Naive thymus-derived CD4-positive, alpha-beta T cell (primary cell): ENCODE measurements around the gene DDX18. TPM values are rescaled to one million over a fixed set of nuclear protein-coding genes. Genes with fewer than 3 reads are reported as not detected.

ENCODE experiments used
- ATAC-seq: fragments of 150-1000 bp; cut with Tn5 transposase; 2 replicates; pipeline ENCODE4 v1.10.0; 2021; ENCODE audit warnings: mild to moderate bottlenecking, moderate library complexity
- CTCF ChIA-PET: fragments of 350-600 bp; sonication (Branson Sonifier 250); formaldehyde crosslinking; loops from one replicate; lab custom pipeline; 2021; ENCODE audit warnings: antibody characterized with exemption; lab: Charles Lee
- POLR2A ChIA-PET: fragments of 350-600 bp; sonication (Branson Sonifier 250); formaldehyde crosslinking; loops from one replicate; lab custom pipeline; 2021; ENCODE audit warnings: antibody characterized with exemption, inconsistent platforms; lab: Charles Lee
- DNase-seq, 9 donors: peaks; one replicate each; pipeline versions ENCODE4 v3.0.0 to v3.0.0-alpha.2; 2020 to 2022; ENCODE audit warnings: mixed read lengths in 1 of 9
- H3K27ac ChIP-seq: one replicate; pipeline ENCODE4 v1.7.0; 2013; ENCODE audit warnings: mild to moderate bottlenecking, low read depth, low read length, moderate library complexity
- H3K27me3 ChIP-seq, 2 donors: one replicate each; pipeline ENCODE4 v1.7.0; 2013; ENCODE audit warnings: low read length in 2 of 2, mild to moderate bottlenecking in 2 of 2, moderate library complexity in 2 of 2; ENCODE audit not compliant: control insufficient read depth in 2 of 2, insufficient read depth in 2 of 2
- H3K36me3 ChIP-seq, 3 experiments: 1 replicate in 2 of 3; 2 replicates in 1 of 3; pipeline ENCODE4 v1.7.0; 2013; ENCODE audit warnings: low read length in 3 of 3, mild to moderate bottlenecking in 3 of 3, moderate library complexity in 1 of 3; ENCODE audit not compliant: insufficient read depth in 3 of 3, control insufficient read depth in 2 of 3
- H3K4me1 ChIP-seq, 2 donors: one replicate each; pipeline ENCODE4 v1.7.0; 2013; ENCODE audit warnings: low read length in 2 of 2, mild to moderate bottlenecking in 2 of 2, moderate library complexity in 1 of 2; ENCODE audit not compliant: control insufficient read depth in 2 of 2, insufficient read depth in 2 of 2
- H3K4me3 ChIP-seq: 2 replicates; pipeline ENCODE4 v1.7.0; 2013; ENCODE audit warnings: mild to moderate bottlenecking, low read length
- H3K9me3 ChIP-seq, 3 experiments: 1 replicate in 2 of 3; 2 replicates in 1 of 3; pipeline ENCODE4 v1.7.0; 2013; ENCODE audit warnings: low read length in 3 of 3; ENCODE audit not compliant: control insufficient read depth in 2 of 3
- H3K27ac Mint-ChIP-seq, 9 donors: one replicate each; pipeline ENCODE4 v1.8.0; 2020 to 2022; ENCODE audit warnings: mixed read lengths in 9 of 9, mild to moderate bottlenecking in 8 of 9, moderate library complexity in 5 of 9, inconsistent platforms in 2 of 9
- H3K27me3 Mint-ChIP-seq, 5 donors: one replicate each; pipeline ENCODE4 v1.8.0; 2021 to 2022; ENCODE audit warnings: mixed read lengths in 5 of 5, mild to moderate bottlenecking in 1 of 5
- H3K36me3 Mint-ChIP-seq, 5 donors: one replicate each; pipeline ENCODE4 v1.8.0; 2020 to 2022; ENCODE audit warnings: mixed read lengths in 5 of 5, mild to moderate bottlenecking in 3 of 5, inconsistent platforms in 1 of 5
- H3K4me1 Mint-ChIP-seq, 7 donors: one replicate each; pipeline ENCODE4 v1.8.0; 2020 to 2022; ENCODE audit warnings: mixed read lengths in 7 of 7, mild to moderate bottlenecking in 3 of 7, inconsistent platforms in 1 of 7
- H3K4me3 Mint-ChIP-seq, 10 donors: one replicate each; pipeline ENCODE4 v1.8.0; 2020 to 2022; ENCODE audit warnings: mild to moderate bottlenecking in 10 of 10, mixed read lengths in 10 of 10, moderate library complexity in 6 of 10, inconsistent platforms in 2 of 10
- H3K9me3 Mint-ChIP-seq, 11 donors: one replicate each; pipeline ENCODE4 v1.8.0; 2020 to 2022; ENCODE audit warnings: mixed read lengths in 11 of 11, mild to moderate bottlenecking in 4 of 11, inconsistent platforms in 1 of 11, moderate library complexity in 1 of 11
- intact Hi-C, 2 donors: fragments of 100-400 bp; cut with micrococcal nuclease; formaldehyde crosslinking; loops; one replicate each; pipeline ENCODE4 v1.15.1; 2023
- polyA plus RNA-seq, 2 donors: library from polyadenylated mRNA; unstranded; fragments of 300-500 nt; fragmentation: Illumina TruSeq; gene quantifications; one replicate each; pipeline ENCODE4 v1.2.3, GENCODE V29; 2021
- total RNA-seq, 6 experiments: library from RNA in 5 of 6; stranded (reverse) in 5 of 6; gene quantifications; 1 replicate in 5 of 6; 2 replicates in 1 of 6; pipeline ENCODE4 v1.2.3 and lab custom pipeline; 2021 to 2026

The DDX18 gene
- total and polyA plus RNA-seq, 7 experiments from 2014 or later = 43.9 to 133 (median 106) TPM

DNA sequence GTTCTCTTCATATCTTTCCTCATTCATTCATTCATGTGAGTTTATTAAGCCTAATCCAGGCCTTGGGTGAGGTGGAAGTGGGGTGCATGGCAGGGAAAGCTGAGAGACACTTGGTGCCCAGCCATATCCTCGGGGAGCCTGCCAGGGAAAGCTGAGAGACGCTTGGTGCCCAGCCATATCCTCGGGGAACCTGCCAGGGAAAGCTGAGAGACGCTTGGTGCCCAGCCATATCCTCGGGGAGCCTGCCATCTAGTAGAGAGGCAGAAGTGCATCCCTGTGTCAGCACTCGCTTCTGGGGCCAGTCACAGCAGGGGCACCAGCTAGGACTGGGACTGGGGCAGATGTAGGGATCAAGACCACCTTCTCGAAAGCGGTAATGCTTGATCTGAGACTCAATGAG, 39.4 kb downstream of the DDX18 start:
- H3K9me3 Mint-ChIP-seq = peaks cover 0 to 7% (median 0%) of the 10 kb centered on the region in 11 donors
- no peak overlapping the region for H3K4me3 Mint-ChIP-seq
- Histone ChIP-seq H3K27me3 (peaks cover 0 to 3% of the 10 kb centered on the region in 2 donors), H3K4me1 (no peaks in the 10 kb centered on the region), H3K9me3 (no peaks in the 10 kb centered on the region), H3K4me3 (no peak overlapping the region), H3K27ac (no peak overlapping the region), H3K36me3 (no peaks in the 10 kb centered on the region)
- ATAC-seq (no peak), DNase-seq (no peak)
- peaks cover 0 to 2% (median 0%) of the 10 kb centered on the region in 7 donors for H3K4me1 Mint-ChIP-seq
- H3K27me3 Mint-ChIP-seq = peaks cover 33 to 75% (median 56%) of the 10 kb centered on the region in 5 donors
- POLR2A ChIA-PET = no interaction called here
- H3K27ac Mint-ChIP-seq = no peak overlapping the region
- no peaks in the 10 kb centered on the region for H3K36me3 Mint-ChIP-seq
- CTCF ChIA-PET = interaction anchor here (1.0 kb wide), 1 partner anchor 83 kb away, joined by 3 read pairs; no protein-coding TSS in a partner anchor
- intact Hi-C loops = no loop called here

GRCh38 chr2:117854610-117855009, 40.1 kb downstream of the DDX18 start:
- Histone ChIP-seq H3K27me3 (peaks cover 0 to 3% of the 10 kb centered on the region in 2 donors), H3K4me1 (no peaks in the 10 kb centered on the region), H3K9me3 (no peaks in the 10 kb centered on the region), H3K4me3 (no peak overlapping the region), H3K36me3 (no peaks in the 10 kb centered on the region), H3K27ac (no peak overlapping the region)
- Mint-ChIP-seq H3K27ac (no peak overlapping the region), H3K4me3 (no peak overlapping the region), H3K9me3 (peaks cover 0 to 7% (median 0%) of the 10 kb centered on the region in 11 donors), H3K27me3 (peaks cover 29 to 71% (median 53%) of the 10 kb centered on the region in 5 donors), H3K36me3 (no peaks in the 10 kb centered on the region), H3K4me1 (peaks cover 0 to 2% (median 0%) of the 10 kb centered on the region in 7 donors)
- ATAC-seq = no peak
- POLR2A ChIA-PET = no interaction called here
- no peak for DNase-seq
- intact Hi-C loops = no loop called here
- CTCF ChIA-PET = no interaction called here

DNA sequence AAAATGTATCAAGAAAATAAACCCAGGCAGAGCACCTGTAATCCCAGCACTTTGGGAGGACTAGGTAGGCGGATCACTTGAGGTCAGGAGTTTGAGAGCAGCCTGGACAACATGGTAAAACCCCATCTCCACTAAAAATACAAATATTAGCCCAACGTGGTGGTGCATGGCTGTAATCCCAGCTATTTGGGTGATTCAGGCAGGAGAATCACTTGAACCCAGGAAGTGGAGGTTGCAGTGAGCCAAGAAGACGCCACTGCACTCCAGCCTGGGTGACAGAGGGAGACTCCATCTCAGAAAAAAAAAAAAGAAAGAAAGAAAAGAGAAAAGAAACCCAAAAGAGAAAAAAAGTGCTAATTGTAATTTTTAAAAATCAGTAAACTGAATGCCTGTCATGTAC, 41.4 kb downstream of the DDX18 start:
- ATAC-seq (no peak), DNase-seq (no peak)
- Histone ChIP-seq H3K4me3 (no peak overlapping the region), H3K4me1 (no peaks in the 10 kb centered on the region), H3K27ac (no peak overlapping the region), H3K9me3 (no peaks in the 10 kb centered on the region), H3K36me3 (no peaks in the 10 kb centered on the region), H3K27me3 (peaks cover 0 to 3% of the 10 kb centered on the region in 2 donors)
- Mint-ChIP-seq H3K27ac (no peak overlapping the region), H3K4me3 (no peak overlapping the region), H3K27me3 (peaks cover 17 to 64% (median 47%) of the 10 kb centered on the region in 5 donors), H3K4me1 (no peaks in the 10 kb centered on the region), H3K9me3 (peaks cover 0 to 11% (median 0%) of the 10 kb centered on the region in 11 donors), H3K36me3 (peaks cover 0 to 4% (median 0%) of the 10 kb centered on the region in 5 donors)
- intact Hi-C loops = no loop called here
- POLR2A ChIA-PET = no interaction called here
- CTCF ChIA-PET = no interaction called here

DNA sequence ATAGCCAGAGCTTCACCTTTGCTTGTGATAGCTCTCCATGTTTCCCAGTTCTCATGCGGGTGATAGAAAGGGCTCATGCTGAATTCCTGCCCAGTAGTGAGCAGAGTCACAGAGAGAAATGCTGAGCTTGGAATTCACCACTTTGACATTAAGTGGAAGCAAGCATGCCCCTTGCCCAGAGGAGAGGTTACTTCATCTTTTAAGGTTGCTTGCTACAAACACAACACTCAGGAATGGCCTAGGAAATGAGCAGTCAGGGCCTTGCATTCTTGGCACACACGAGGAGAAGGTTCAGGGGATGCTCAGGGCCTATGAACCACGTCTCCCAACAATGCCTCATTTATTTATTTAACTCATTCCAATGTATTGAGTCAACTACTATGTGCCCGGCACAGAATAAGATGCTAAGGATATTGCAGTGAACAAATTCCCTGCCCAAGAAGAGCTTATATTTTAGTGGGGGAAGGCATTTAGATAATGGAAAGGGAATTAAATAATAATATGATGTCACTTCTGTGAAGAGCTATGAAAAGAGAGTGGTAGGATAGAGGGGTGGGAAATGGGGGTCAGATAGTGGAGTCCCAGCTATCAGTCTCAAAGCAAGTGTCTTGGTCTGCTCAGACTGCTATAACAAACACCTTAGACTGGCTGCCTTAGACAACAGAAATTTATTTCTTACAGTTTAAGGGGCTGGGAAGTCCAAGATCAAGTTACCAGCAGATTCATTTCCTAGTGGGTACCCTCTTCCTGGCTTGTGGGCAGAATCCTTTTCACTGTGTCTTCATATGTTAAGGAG, 42.1 kb downstream of the DDX18 start:
- POLR2A ChIA-PET = no interaction called here
- CTCF ChIA-PET = no interaction called here
- Mint-ChIP-seq H3K4me1 (no peaks in the 10 kb centered on the region), H3K9me3 (peaks cover 0 to 18% (median 2%) of the 10 kb centered on the region in 11 donors), H3K4me3 (no peak overlapping the region), H3K36me3 (peaks cover 0 to 8% (median 0%) of the 10 kb centered on the region in 5 donors), H3K27ac (no peak overlapping the region), H3K27me3 (peaks cover 19 to 65% (median 45%) of the 10 kb centered on the region in 5 donors)
- no peaks in the 10 kb centered on the region for H3K9me3 ChIP-seq
- H3K4me3 ChIP-seq = no peak overlapping the region
- ATAC-seq = no peak
- no peak for DNase-seq
- intact Hi-C loops = no loop called here
- H3K36me3 ChIP-seq = no peaks in the 10 kb centered on the region
- H3K27ac ChIP-seq = no peak overlapping the region
- H3K4me1 ChIP-seq = no peaks in the 10 kb centered on the region
- H3K27me3 ChIP-seq = peaks cover 0 to 3% of the 10 kb centered on the region in 2 donors

- Mint-ChIP-seq H3K4me3 (no peak overlapping the region), H3K36me3 (peaks cover 0 to 8% (median 0%) of the 10 kb centered on the region in 5 donors), H3K27ac (no peak overlapping the region), H3K4me1 (no peaks in the 10 kb centered on the region), H3K9me3 (peaks cover 0 to 27% (median 7%) of the 10 kb centered on the region in 11 donors), H3K27me3 (peaks cover 12 to 55% (median 31%) of the 10 kb centered on the region in 5 donors)
- Histone ChIP-seq H3K4me1 (no peaks in the 10 kb centered on the region), H3K9me3 (no peaks in the 10 kb centered on the region), H3K27me3 (peaks cover 0 to 3% of the 10 kb centered on the region in 2 donors), H3K36me3 (no peaks in the 10 kb centered on the region), H3K4me3 (no peak overlapping the region), H3K27ac (no peak overlapping the region)
- CTCF ChIA-PET = no interaction called here
- intact Hi-C loops = no loop called here
- ATAC-seq = no peak
- POLR2A ChIA-PET = no interaction called here
- no peak for DNase-seq
Measured at GRCh38 chr2:117858336-117858735, 43.8 kb downstream of the DDX18 start.

DNA sequence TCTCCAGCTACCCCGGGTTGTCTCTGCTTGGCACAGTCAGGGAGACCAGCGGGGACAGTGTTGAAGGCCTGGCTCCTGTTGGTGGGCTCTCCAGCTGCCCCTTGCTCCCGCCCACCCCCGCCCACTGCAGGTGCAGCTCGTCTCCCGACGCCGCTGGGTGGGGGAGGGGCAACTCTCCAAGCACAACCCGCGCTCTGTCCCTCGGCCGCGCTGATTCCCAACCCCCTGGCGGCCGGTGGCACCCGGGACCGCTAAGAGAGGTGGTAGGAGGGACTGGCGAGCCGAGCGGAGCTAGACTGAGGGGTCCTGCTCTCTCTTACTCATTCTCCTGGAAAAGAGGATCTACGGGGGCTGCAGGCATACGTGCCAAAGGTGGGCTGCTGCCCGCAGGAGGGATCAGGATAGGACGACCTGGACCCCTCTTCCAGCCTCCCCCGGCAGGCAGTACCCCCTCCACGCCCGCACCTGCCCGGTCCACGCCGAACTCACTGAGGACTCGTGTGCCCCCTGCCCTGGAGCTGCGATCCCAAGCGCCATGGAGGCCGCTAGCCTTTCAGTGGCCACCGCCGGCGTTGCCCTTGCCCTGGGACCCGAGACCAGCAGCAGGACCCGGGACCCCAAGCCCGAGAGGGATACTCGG, 44.5 kb downstream of the DDX18 start:
- no peaks in the 10 kb centered on the region for H3K9me3 ChIP-seq
- Mint-ChIP-seq H3K4me3 (no peak overlapping the region), H3K27me3 (peaks cover 12 to 48% (median 25%) of the 10 kb centered on the region in 5 donors), H3K9me3 (peaks cover 0 to 33% (median 7%) of the 10 kb centered on the region in 11 donors), H3K36me3 (peaks cover 0 to 8% (median 0%) of the 10 kb centered on the region in 5 donors), H3K4me1 (no peaks in the 10 kb centered on the region), H3K27ac (no peak overlapping the region)
- no peaks in the 10 kb centered on the region for H3K36me3 ChIP-seq
- peaks cover 0 to 3% of the 10 kb centered on the region in 2 donors for H3K27me3 ChIP-seq
- no peak for DNase-seq
- intact Hi-C loops = no loop called here
- ChIA-PET CTCF (no interaction called here), POLR2A (no interaction called here)
- no peak for ATAC-seq
- H3K27ac ChIP-seq = no peak overlapping the region
- no peak overlapping the region for H3K4me3 ChIP-seq
- H3K4me1 ChIP-seq = no peaks in the 10 kb centered on the region
